Liver (tissue), 9 donors: ENCODE results near the gene PSMB10. TPM values are rescaled to one million over a fixed set of nuclear protein-coding genes. Genes with fewer than 3 reads are reported as not detected.

Experiments
- DNase-seq: peaks from one replicate; pipeline ENCODE4 v3.0.0-alpha.2; 2017; ENCODE audit warnings: low spot score
- H3K27ac ChIP-seq, 2 donors: one replicate each; pipeline ENCODE4 v1.7.0; 2013; ENCODE audit warnings: inconsistent platforms in 2 of 2, low read length in 2 of 2, control low read depth in 1 of 2, low read depth in 1 of 2, mild to moderate bottlenecking in 1 of 2
- H3K27me3 ChIP-seq, 4 donors: one replicate each; pipeline versions ENCODE4 v1.6.1 to v1.7.0; 2013; ENCODE audit warnings: low read length in 3 of 4, inconsistent platforms in 1 of 4, mild to moderate bottlenecking in 1 of 4, moderate library complexity in 1 of 4; ENCODE audit not compliant: control insufficient read depth in 4 of 4, insufficient read depth in 4 of 4
- H3K36me3 ChIP-seq, 4 donors: one replicate each; pipeline versions ENCODE4 v1.6.1 to v1.7.0; 2013; ENCODE audit warnings: low read length in 3 of 4, mild to moderate bottlenecking in 3 of 4, low read depth in 1 of 4, moderate library complexity in 1 of 4; ENCODE audit not compliant: control insufficient read depth in 4 of 4, insufficient read depth in 3 of 4
- H3K4me1 ChIP-seq, 4 donors: one replicate each; pipeline versions ENCODE4 v1.6.1 to v1.7.0; 2013; ENCODE audit warnings: low read length in 3 of 4, mild to moderate bottlenecking in 3 of 4, moderate library complexity in 1 of 4; ENCODE audit not compliant: control insufficient read depth in 4 of 4, insufficient read depth in 4 of 4
- H3K4me3 ChIP-seq, 3 donors: one replicate each; pipeline versions ENCODE4 v1.6.1 to v1.7.0; 2013; ENCODE audit warnings: low read length in 3 of 3, control low read depth in 1 of 3, low read depth in 1 of 3, mild to moderate bottlenecking in 1 of 3
- H3K9ac ChIP-seq, 2 donors: one replicate each; pipeline ENCODE4 v1.7.0; 2013; ENCODE audit warnings: low read length in 2 of 2, mild to moderate bottlenecking in 2 of 2, moderate library complexity in 2 of 2, control low read depth in 1 of 2, low read depth in 1 of 2
- H3K9me3 ChIP-seq, 4 donors: one replicate each; pipeline versions ENCODE4 v1.6.1 to v1.7.0; 2013; ENCODE audit warnings: low read length in 3 of 4; ENCODE audit not compliant: control insufficient read depth in 4 of 4
- ATF3 ChIP-seq: IDR thresholded peaks from 2 replicates; pipeline ENCODE4 v1.6.1; 2016; ENCODE audit warnings: antibody characterized with exemption
- EGR1 ChIP-seq, 2 donors: IDR thresholded peaks; 2 replicates each; pipeline ENCODE4 v1.6.1; 2016 to 2018; ENCODE audit warnings: antibody characterized with exemption in 2 of 2, low read depth in 2 of 2
- FOXA1 ChIP-seq: IDR thresholded peaks from 2 replicates; pipeline ENCODE4 v1.6.1; 2016; ENCODE audit warnings: antibody characterized with exemption
- FOXA2 ChIP-seq: IDR thresholded peaks from 2 replicates; pipeline ENCODE4 v1.6.1; 2016; ENCODE audit warnings: antibody characterized with exemption
- GABPA ChIP-seq, 2 donors: IDR thresholded peaks in 1 of 2; conservative IDR thresholded peaks in 1 of 2; 2 replicates each; pipeline ENCODE4 v1.6.1; 2016; ENCODE audit warnings: antibody characterized with exemption in 2 of 2, mild to moderate bottlenecking in 1 of 2, moderate library complexity in 1 of 2
- HNF4A ChIP-seq, 2 donors: conservative IDR thresholded peaks; 2 replicates each; pipeline ENCODE4 v1.6.1; 2016; ENCODE audit warnings: antibody characterized with exemption in 2 of 2, mild to moderate bottlenecking in 2 of 2
- HNF4G ChIP-seq: IDR thresholded peaks from 2 replicates; pipeline ENCODE4 v1.6.1; 2016; ENCODE audit warnings: antibody characterized with exemption
- JUND ChIP-seq, 2 donors: IDR thresholded peaks; 2 replicates each; pipeline ENCODE4 v1.6.1; 2016; ENCODE audit warnings: antibody characterized with exemption in 2 of 2
- NR2F2 ChIP-seq: IDR thresholded peaks from 2 replicates; pipeline ENCODE4 v1.6.1; 2016; ENCODE audit warnings: antibody characterized with exemption
- RAD21 ChIP-seq, 2 donors: IDR thresholded peaks; 2 replicates each; pipeline ENCODE4 v1.6.1; 2016; ENCODE audit warnings: antibody characterized with exemption in 2 of 2, mild to moderate bottlenecking in 2 of 2
- REST ChIP-seq: IDR thresholded peaks from 2 replicates; pipeline ENCODE4 v1.6.1; 2016; ENCODE audit warnings: antibody characterized with exemption, mild to moderate bottlenecking
- SP1 ChIP-seq: IDR thresholded peaks from 2 replicates; pipeline ENCODE4 v1.6.1; 2018; ENCODE audit warnings: antibody characterized with exemption, mild to moderate bottlenecking
- TAF1 ChIP-seq: conservative IDR thresholded peaks from 2 replicates; pipeline ENCODE4 v1.6.1; 2016; ENCODE audit warnings: antibody characterized with exemption, mild to moderate bottlenecking
- YY1 ChIP-seq: IDR thresholded peaks from 2 replicates; pipeline ENCODE4 v1.6.1; 2016; ENCODE audit warnings: antibody characterized with exemption, mild to moderate bottlenecking
- WGBS: extraction: QIAGEN DNeasy Blood & Tissue Kit; methylation state at CpG from one replicate; pipeline ENCODE4 v1.1.7; 2013; 5-methylcytosine and 5-hydroxymethylcytosine counted together
- polyA plus RNA-seq, 2 donors: library from polyadenylated mRNA; stranded (reverse) in 1 of 2; unstranded in 1 of 2; fragments of 200-250 nt in 1 of 2; fragments of >200 nt in 1 of 2; fragmentation: Nextera tagmentation in 1 of 2; extraction: Ambion mirVana in 1 of 2; gene quantifications; one replicate each; pipeline versions ENCODE4 v1.2.1 to v1.2.3, GENCODE V29; 2013 to 2015
- total RNA-seq, 2 donors: library from RNA; depleted of rRNA; stranded (reverse); fragments of >200 nt; gene quantifications; one replicate each; pipeline ENCODE4 v1.2.3, GENCODE V29; 2014
- TF ChIP-seq, protein P1 (sequence below): IDR thresholded peaks from 2 replicates; pipeline ENCODE4 v1.6.1; 2016; ENCODE audit warnings: antibody characterized with exemption
- TF ChIP-seq, protein P2 (sequence below): fragments of 150-350 bp; IDR thresholded peaks from 2 replicates; pipeline ENCODE4 v1.5.1; 2017; ENCODE audit warnings: improper control_type of control experiment, low read depth, low read length; ENCODE audit not compliant: missing input control
- donor health status: healthy.
- donor health status: healthy.
- donor health status: healthy.
- donor health status: healthy.
- donor health status: healthy.

PSMB10 gene
- total and polyA plus RNA-seq, 4 donors = 24.8 to 48.2 (median 32.3) TPM

DNA sequence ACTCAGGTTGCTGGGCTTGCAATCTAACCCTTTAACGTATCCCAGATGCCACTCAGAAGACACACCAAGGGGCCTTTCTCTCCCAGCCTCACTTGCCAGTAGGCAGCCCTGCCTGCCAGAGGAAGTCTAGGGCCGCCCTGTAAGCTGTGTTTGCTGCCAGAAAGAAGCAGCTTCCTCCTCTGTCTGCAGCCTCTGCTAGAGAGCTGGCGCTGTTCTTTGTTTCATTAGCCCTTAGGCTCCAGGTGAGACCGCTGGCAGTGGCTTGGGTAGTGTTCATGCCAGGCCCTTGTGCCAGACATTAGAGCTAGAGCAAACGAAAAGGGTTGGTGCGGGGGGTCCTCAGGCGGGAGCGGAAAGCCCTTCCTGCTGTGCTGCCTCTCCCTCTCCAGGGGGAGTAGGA, 13.9 kb downstream of the PSMB10 start:
- peak; percentile 26 for DNase-seq
- Histone ChIP-seq H3K4me3 (no peak overlapping the region), H3K36me3 (peaks cover 0 to 22% (median 6%) of the 10 kb centered on the region in 4 donors), H3K4me1 (no peaks in the 10 kb centered on the region), H3K27me3 (no peaks in the 10 kb centered on the region), H3K27ac (no peak overlapping the region), H3K9me3 (no peaks in the 10 kb centered on the region), H3K9ac (no peak overlapping the region)
- TF ChIP-seq FOXA2 = no peak
- TF ChIP-seq RAD21 (IDR thresholded peaks at IDR 0.05) = no peak
- no peak for TF ChIP-seq HNF4A (conservative IDR thresholded peaks at IDR 0.05)
- TF ChIP-seq NR2F2 = no peak
- 91% methylated on average over 8 of the region's 8 CpGs for whole genome bisulfite sequencing

GRCh38 chr16:67922221-67922620, 14.4 kb downstream of the PSMB10 start:
- Histone ChIP-seq H3K9ac (no peak overlapping the region), H3K36me3 (peaks cover 0 to 17% (median 4%) of the 10 kb centered on the region in 4 donors), H3K27me3 (no peaks in the 10 kb centered on the region), H3K4me1 (peaks cover 0 to 5% (median under 1%) of the 10 kb centered on the region in 4 donors), H3K4me3 (no peak overlapping the region), H3K9me3 (no peaks in the 10 kb centered on the region), H3K27ac (no peak overlapping the region)
- TF ChIP-seq TAF1 (no peak), REST (no peak), HNF4G (no peak), NR2F2 (no peak), YY1 (no peak), SP1 (no peak), GABPA (IDR thresholded peaks at IDR 0.05 in 1 of 2, conservative IDR thresholded peaks at IDR 0.05 in 1 of 2) (no peak), ATF3 (no peak), FOXA2 (no peak)
- TF ChIP-seq, protein P1, sequence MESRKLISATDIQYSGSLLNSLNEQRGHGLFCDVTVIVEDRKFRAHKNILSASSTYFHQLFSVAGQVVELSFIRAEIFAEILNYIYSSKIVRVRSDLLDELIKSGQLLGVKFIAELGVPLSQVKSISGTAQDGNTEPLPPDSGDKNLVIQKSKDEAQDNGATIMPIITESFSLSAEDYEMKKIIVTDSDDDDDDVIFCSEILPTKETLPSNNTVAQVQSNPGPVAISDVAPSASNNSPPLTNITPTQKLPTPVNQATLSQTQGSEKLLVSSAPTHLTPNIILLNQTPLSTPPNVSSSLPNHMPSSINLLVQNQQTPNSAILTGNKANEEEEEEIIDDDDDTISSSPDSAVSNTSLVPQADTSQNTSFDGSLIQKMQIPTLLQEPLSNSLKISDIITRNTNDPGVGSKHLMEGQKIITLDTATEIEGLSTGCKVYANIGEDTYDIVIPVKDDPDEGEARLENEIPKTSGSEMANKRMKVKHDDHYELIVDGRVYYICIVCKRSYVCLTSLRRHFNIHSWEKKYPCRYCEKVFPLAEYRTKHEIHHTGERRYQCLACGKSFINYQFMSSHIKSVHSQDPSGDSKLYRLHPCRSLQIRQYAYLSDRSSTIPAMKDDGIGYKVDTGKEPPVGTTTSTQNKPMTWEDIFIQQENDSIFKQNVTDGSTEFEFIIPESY = no peak
- no peak for DNase-seq
- 85% methylated on average over 5 of the region's 5 CpGs for WGBS

GRCh38 chr16:67919622-67920221, 16.9 kb downstream of the PSMB10 start:
- H3K27ac ChIP-seq = no peak overlapping the region
- no peaks in the 10 kb centered on the region for H3K9me3 ChIP-seq
- no peaks in the 10 kb centered on the region for H3K27me3 ChIP-seq
- DNase-seq = no peak
- H3K9ac ChIP-seq = no peak overlapping the region
- WGBS = 93% methylated on average over 6 of the region's 6 CpGs
- peaks cover 11 to 30% (median 25%) of the 10 kb centered on the region in 4 donors for H3K4me1 ChIP-seq
- peaks cover 0 to 16% (median 4%) of the 10 kb centered on the region in 4 donors for H3K36me3 ChIP-seq
- TF ChIP-seq TAF1 (no peak), RAD21 (IDR thresholded peaks at IDR 0.05) (no peak), ATF3 (no peak), HNF4A (conservative IDR thresholded peaks at IDR 0.05) (no peak), SP1 (no peak), JUND (IDR thresholded peaks at IDR 0.05) (no peak), GABPA (IDR thresholded peaks at IDR 0.05 in 1 of 2, conservative IDR thresholded peaks at IDR 0.05 in 1 of 2) (no peak), FOXA1 (no peak), EGR1 (IDR thresholded peaks at IDR 0.05; ENCODE audit: low read depth in 2 of 2) (no peak), NR2F2 (no peak)
- TF ChIP-seq, protein P2, sequence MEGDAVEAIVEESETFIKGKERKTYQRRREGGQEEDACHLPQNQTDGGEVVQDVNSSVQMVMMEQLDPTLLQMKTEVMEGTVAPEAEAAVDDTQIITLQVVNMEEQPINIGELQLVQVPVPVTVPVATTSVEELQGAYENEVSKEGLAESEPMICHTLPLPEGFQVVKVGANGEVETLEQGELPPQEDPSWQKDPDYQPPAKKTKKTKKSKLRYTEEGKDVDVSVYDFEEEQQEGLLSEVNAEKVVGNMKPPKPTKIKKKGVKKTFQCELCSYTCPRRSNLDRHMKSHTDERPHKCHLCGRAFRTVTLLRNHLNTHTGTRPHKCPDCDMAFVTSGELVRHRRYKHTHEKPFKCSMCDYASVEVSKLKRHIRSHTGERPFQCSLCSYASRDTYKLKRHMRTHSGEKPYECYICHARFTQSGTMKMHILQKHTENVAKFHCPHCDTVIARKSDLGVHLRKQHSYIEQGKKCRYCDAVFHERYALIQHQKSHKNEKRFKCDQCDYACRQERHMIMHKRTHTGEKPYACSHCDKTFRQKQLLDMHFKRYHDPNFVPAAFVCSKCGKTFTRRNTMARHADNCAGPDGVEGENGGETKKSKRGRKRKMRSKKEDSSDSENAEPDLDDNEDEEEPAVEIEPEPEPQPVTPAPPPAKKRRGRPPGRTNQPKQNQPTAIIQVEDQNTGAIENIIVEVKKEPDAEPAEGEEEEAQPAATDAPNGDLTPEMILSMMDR = no peak
- TF ChIP-seq, protein P1 = no peak
- no peak overlapping the region for H3K4me3 ChIP-seq
